GM21786 (cell line): Measurements from ENCODE around the gene SRRM1.
A peak's percentile ranks its signal among the peaks of the same experiment; 100 is the strongest.
"Not testable (repeated sequence)": the region's sequence is repeated elsewhere in the genome, so short reads cannot be mapped to it uniquely, and the experiment has no call there.

ENCODE experiments used
- ATAC-seq: cut with Tn5 transposase; IDR thresholded peaks from one replicate; pipeline ENCODE4 v1.9.1; 2021; ENCODE audit not compliant: unreplicated experiment

Gene SRRM1

GRCh38 chr1:24692351-24692980, 49.4 kb downstream of the SRRM1 start:
- no peak for ATAC-seq

DNA sequence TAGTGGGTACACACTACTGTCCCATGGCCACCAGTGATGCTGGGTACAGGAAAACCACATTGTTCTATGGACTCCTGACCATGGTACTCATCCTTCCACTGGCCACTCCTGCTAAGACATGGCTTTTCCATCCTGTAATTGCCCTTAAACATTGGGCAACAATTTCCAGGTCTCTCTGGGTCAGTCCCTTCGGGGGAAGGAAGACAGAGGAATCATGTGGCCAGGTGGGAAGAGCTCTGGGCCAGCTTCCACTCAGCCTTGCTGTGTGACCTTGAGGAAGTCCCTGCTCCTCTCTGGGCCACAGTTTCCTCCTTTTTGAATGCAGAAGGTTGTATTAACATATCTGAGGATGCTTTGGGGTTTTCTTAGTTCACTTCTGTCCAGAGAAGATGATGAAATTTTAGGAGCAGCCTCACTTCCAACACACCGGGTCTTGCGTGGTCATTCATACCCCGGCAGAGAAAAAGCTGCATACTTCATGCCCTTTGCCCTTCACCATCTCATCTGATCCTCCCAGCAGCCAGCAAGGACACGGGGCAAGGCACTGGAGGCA, 50.8 kb downstream of the SRRM1 start:
- ATAC-seq = no peak

- peak; percentile 70 for ATAC-seq
Observed at GRCh38 chr1:24694380-24694843, 51.3 kb downstream of the SRRM1 start.

GRCh38 chr1:24695202-24695974, 52.3 kb downstream of the SRRM1 start:
- no peak for ATAC-seq

GRCh38 chr1:24696041-24696755, 53.1 kb downstream of the SRRM1 start:
- ATAC-seq = no peak

GRCh38 chr1:24696756-24697330, 53.7 kb downstream of the SRRM1 start:
- ATAC-seq = no peak

DNA sequence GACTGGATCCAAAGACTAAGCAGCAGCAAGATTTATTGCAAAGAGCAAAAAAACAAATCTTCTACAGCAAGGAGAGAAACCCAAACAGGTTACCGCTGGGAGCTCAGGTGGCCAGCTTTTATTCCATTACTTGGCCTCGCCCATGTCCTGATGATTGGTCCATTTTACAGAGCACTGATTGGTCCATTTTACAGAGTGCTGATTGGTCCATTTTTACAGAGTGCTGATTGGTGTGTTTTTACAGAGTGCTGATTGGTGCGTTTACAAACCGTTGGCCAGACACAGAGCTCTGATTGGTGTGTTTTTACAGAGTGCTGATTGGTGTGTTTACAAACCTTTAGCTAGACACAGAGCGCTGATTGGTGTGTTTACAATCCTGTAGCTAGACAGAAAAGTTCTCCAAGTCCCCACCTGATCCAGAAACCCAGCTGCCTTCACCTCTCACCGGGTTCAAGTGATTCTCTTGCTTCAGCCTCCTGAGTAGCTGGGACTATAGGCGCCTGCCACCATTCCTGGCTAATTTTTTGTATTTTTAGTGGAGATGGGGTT, 54.4 kb downstream of the SRRM1 start:
- not testable (repeated sequence) for ATAC-seq

GRCh38 chr1:24698326-24698725, 55.2 kb downstream of the SRRM1 start:
- not testable (repeated sequence) for ATAC-seq

- ATAC-seq = no peak
Observed at GRCh38 chr1:24699628-24700027, 56.5 kb downstream of the SRRM1 start.

DNA sequence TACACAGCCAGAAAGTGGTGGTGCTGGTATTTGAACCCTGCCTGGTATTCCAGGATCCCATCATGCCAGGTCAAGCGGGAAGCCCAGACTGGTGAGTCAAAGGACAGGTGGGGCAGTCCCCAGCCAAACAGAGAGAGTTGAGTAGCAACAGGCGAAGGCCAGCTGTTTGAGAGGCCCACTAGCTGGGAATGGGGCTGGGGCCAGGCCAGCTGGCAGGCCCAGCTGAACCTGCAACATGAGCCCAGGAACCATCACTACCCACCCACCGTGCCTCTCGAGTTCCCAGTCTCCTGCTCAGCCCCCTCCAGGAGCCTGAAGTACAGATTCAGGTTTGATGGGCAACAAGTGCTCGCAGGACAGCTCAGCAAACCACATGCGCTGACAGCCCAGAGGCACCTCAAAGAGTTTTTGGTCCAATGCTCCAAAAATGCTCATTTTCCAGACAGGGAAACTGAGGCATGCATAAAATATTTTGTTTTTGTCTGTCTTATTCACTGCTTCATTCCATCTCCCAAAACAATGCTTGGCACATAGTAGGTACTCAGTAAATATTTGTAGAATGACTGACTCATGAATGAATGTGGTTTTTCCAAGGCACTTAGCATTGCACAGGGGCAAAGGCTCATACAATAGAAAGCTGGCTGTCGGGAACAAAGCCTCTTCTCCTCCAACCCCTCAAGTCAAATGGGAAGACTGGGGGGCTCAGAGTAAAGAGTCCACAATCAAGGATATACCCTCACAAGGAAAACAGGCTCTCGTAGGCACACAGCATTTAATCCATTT, 59.6 kb downstream of the SRRM1 start:
- no peak for ATAC-seq

- no peak for ATAC-seq
Observed at GRCh38 chr1:24704411-24705259, 61.5 kb downstream of the SRRM1 start.

DNA sequence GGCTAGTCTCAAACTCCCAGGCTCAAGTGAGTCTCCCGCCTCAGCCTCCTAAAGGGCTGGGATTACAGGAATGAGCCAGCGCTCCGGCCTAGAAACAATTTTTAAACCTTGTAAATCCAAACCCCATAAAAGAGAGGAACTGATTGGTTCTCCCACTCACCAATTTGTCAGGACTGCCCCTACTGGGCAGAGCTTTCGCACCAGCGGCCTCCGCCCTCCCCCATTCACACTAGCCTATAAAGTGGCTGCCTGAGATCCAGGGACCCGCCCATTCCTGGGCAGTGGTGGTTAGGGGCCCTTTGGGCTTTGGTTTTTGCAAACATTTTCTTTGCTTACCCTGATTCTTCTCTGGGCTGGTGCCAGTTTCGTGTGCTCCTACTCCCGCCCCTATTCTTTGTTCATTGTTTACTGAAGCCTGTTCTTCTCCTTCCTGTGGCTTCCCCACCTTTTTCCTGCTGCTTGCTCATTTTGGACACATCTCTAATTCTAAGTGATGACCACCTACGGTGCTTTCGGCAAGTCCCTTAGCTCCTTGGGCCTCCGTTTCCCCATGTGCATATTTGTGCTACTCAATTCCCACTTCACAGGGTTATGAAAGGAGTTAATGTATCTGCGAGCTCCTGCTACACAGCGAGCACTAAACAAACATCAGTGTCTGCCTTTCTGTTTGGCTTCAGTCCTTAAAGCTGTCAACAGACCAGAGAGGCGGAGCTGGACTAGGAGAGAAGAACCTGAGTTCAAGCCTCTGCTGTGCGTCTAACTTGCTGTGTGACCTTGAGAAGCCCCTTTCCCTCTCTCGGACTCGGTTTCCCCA, 62.4 kb downstream of the SRRM1 start:
- peak; percentile 77 for ATAC-seq

DNA sequence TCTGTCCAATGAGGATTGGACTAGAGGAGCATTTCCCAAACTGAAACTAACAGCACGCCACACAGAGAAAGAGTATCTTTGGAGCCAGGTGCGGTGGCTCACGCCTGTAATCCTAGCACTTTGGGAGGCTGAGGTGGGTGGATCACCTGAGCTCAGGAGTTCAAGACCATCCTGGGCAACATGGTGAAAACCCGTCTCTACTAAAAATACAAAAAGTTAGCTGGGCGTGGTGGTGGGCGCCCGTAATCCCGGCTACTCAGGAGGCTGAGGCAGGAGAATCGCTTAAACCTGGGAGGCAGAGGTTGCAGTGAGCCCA, 62.9 kb downstream of the SRRM1 start:
- not testable (repeated sequence) for ATAC-seq

DNA sequence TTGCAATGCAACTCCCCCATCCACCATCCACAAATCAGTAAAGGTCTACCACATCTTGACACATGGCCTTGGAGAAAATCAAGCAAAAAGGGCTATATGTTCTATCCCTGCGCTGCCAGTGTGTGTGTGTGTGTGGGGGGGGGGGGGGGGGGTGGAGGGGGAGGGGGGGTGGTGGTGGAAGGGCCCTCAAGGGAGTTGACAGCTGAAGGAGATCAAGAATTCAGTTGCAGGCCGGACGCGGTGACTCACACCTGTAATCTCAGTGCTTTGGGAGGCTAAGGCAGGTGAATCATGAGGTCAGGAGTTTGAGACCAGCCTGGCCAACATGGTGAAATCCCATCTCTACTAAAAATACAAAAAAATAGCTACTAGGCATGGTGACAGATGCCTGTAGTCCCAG, 64.6 kb downstream of the SRRM1 start:
- no peak for ATAC-seq

- no peak for ATAC-seq
Observed at GRCh38 chr1:24708938-24709337, 65.8 kb downstream of the SRRM1 start.

GRCh38 chr1:24709791-24710441, 66.8 kb downstream of the SRRM1 start:
- no peak for ATAC-seq

- ATAC-seq = no peak
Observed at GRCh38 chr1:24711329-24711728, 68.2 kb downstream of the SRRM1 start.

GRCh38 chr1:24713176-24713575, 70.1 kb downstream of the SRRM1 start:
- ATAC-seq = no peak
